IMR-90 (cell line): ENCODE data around the gene SIDT1. TPM values are rescaled to one million over a fixed set of nuclear protein-coding genes. Genes with fewer than 3 reads are reported as not detected.

Experiments used
- ATAC-seq: fragments of 200-7000 bp; cut with Tn5 transposase; 2 replicates; pipeline ENCODE4 v1.9.1; 2020; ENCODE audit warnings: low read depth, mild to moderate bottlenecking, moderate library complexity
- BruUV-seq: library from RNA; stranded (reverse); fragments of 400-500 nt; replicated peaks from 2 replicates; lab custom pipeline; 2021; lab: Mats Ljungman, UMichigan
- CTCF ChIA-PET: fragments of 300-600 bp; formaldehyde crosslinking; extraction: SDS; loops from one replicate; lab custom pipeline; 2021; ENCODE audit warnings: antibody characterized with exemption; lab: Yijun Ruan, JAX
- POLR2A ChIA-PET: fragments of 300-600 bp; sonication (Branson Sonifier 250); formaldehyde crosslinking; loops from one replicate; lab custom pipeline; 2022; ENCODE audit warnings: antibody characterized with exemption; ENCODE audit not compliant: unreplicated experiment; lab: Charles Lee
- DNase-seq: peaks from one replicate; pipeline ENCODE4 v3.0.0; 2013
- H2AFZ ChIP-seq: replicated peaks from 2 replicates; pipeline ENCODE3; 2013; ENCODE audit warnings: low read length, mild to moderate bottlenecking; ENCODE audit not compliant: poor library complexity
- H2AK5ac ChIP-seq: 2 replicates; pipeline ENCODE4 v1.6.1; 2013; ENCODE audit warnings: low read depth, low read length, inconsistent platforms
- H2AK9ac ChIP-seq: replicated peaks from 2 replicates; pipeline ENCODE3; 2013; ENCODE audit warnings: mild to moderate bottlenecking, low read depth, low read length, moderate library complexity; ENCODE audit not compliant: poor library complexity
- H2BK120ac ChIP-seq: 2 replicates; pipeline ENCODE4 v1.6.1; 2013; ENCODE audit warnings: low read depth, low read length, inconsistent platforms
- H2BK15ac ChIP-seq: 3 replicates; pipeline ENCODE4 v1.6.1; 2013; ENCODE audit warnings: low read depth, low read length, inconsistent platforms
- H2BK20ac ChIP-seq: 2 replicates; pipeline ENCODE4 v1.6.1; 2013; ENCODE audit warnings: low read depth, mild to moderate bottlenecking, inconsistent platforms, low read length, moderate library complexity
- H2BK5ac ChIP-seq: 2 replicates; pipeline ENCODE4 v1.6.1; 2013; ENCODE audit warnings: mild to moderate bottlenecking, low read depth, low read length, inconsistent platforms; ENCODE audit not compliant: poor library complexity, severe bottlenecking
- H3K14ac ChIP-seq: replicated peaks from 2 replicates; pipeline ENCODE4 v1.6.1; 2013; ENCODE audit warnings: low read depth, low read length, inconsistent platforms
- H3K18ac ChIP-seq: 2 replicates; pipeline ENCODE4 v1.6.1; 2013; ENCODE audit warnings: low read depth, low read length, control low read depth
- H3K23ac ChIP-seq: 2 replicates; pipeline ENCODE4 v1.6.1; 2013; ENCODE audit warnings: low read depth, low read length, inconsistent platforms
- H3K27ac ChIP-seq: 2 replicates; pipeline ENCODE4 v1.5.1; 2013; ENCODE audit warnings: mild to moderate bottlenecking, control low read depth, low read length; ENCODE audit not compliant: insufficient read depth
- H3K27me3 ChIP-seq: 2 replicates; pipeline ENCODE4 v1.6.1; 2013; ENCODE audit warnings: low read length; ENCODE audit not compliant: control insufficient read depth, insufficient read depth
- H3K36me3 ChIP-seq: 2 replicates; pipeline ENCODE4 v1.6.1; 2013; ENCODE audit warnings: low read length, mixed read lengths; ENCODE audit not compliant: control insufficient read depth, insufficient read depth
- H3K4ac ChIP-seq: 2 replicates; pipeline ENCODE4 v1.6.1; 2013; ENCODE audit warnings: low read depth, low read length, inconsistent platforms
- H3K4me1 ChIP-seq: 2 replicates; pipeline ENCODE4 v1.6.1; 2013; ENCODE audit warnings: low read length, mixed read lengths; ENCODE audit not compliant: control insufficient read depth, insufficient read depth
- H3K4me2 ChIP-seq: 2 replicates; pipeline ENCODE4 v1.6.1; 2013; ENCODE audit warnings: low read depth, mild to moderate bottlenecking, control low read depth, low read length, moderate library complexity
- H3K4me3 ChIP-seq: 2 replicates; pipeline ENCODE4 v1.5.1; 2013; ENCODE audit warnings: low read depth, mild to moderate bottlenecking, control low read depth, low read length, moderate library complexity; ENCODE audit not compliant: insufficient read depth
- H3K56ac ChIP-seq: 2 replicates; pipeline ENCODE4 v1.6.1; 2013; ENCODE audit warnings: low read length, inconsistent platforms; ENCODE audit not compliant: insufficient read depth; ENCODE audit errors: extremely low read depth
- H3K79me1 ChIP-seq, 2 experiments: 2 replicates each; pipeline ENCODE4 v1.6.1; 2013; ENCODE audit warnings: low read length in 2 of 2, inconsistent platforms in 1 of 2, low read depth in 1 of 2
- H3K9ac ChIP-seq: 2 replicates; pipeline ENCODE4 v1.6.1; 2013; ENCODE audit warnings: low read depth, low read length, control low read depth
- H3K9me1 ChIP-seq: 2 replicates; pipeline ENCODE4 v1.6.1; 2013; ENCODE audit warnings: low read length, inconsistent platforms; ENCODE audit not compliant: insufficient read depth
- H3K9me3 ChIP-seq: 2 replicates; pipeline ENCODE4 v1.6.1; 2013; ENCODE audit warnings: low read length; ENCODE audit not compliant: control insufficient read depth, insufficient read depth
- H4K20me1 ChIP-seq: 2 replicates; pipeline ENCODE4 v1.6.1; 2013; ENCODE audit warnings: low read length, inconsistent platforms; ENCODE audit not compliant: insufficient read depth
- H4K5ac ChIP-seq: 2 replicates; pipeline ENCODE4 v1.6.1; 2013; ENCODE audit warnings: mild to moderate bottlenecking, low read depth, low read length, control low read depth
- H4K8ac ChIP-seq, 2 experiments: 2 replicates each; pipeline ENCODE4 v1.6.1; 2013; ENCODE audit warnings: low read depth in 2 of 2, low read length in 2 of 2, control low read depth in 1 of 2, inconsistent platforms in 1 of 2
- H4K91ac ChIP-seq: 2 replicates; pipeline ENCODE4 v1.6.1; 2013; ENCODE audit warnings: low read depth, low read length, inconsistent platforms; ENCODE audit not compliant: insufficient read depth
- CEBPB ChIP-seq: IDR thresholded peaks from 2 replicates; pipeline ENCODE4 v1.6.1; 2012; ENCODE audit warnings: low read depth, low read length, improper control_type of control experiment
- CHD1 ChIP-seq: IDR thresholded peaks from 2 replicates; pipeline ENCODE4 v1.6.1; 2012; ENCODE audit warnings: low read depth, low read length, improper control_type of control experiment
- FOS ChIP-seq: fragments of 150-350 bp; IDR thresholded peaks from 2 replicates; pipeline ENCODE4 v1.6.1; 2016; ENCODE audit warnings: low read depth, low read length
- MAFK ChIP-seq: IDR thresholded peaks from 2 replicates; pipeline ENCODE4 v1.6.1; 2012; ENCODE audit warnings: low read depth, low read length, improper control_type of control experiment
- POLR2A ChIP-seq: IDR thresholded peaks from 2 replicates; pipeline ENCODE4 v1.6.1; 2012; ENCODE audit warnings: mild to moderate bottlenecking, low read depth, low read length
- WGBS, 2 experiments: methylation state at CpG; one replicate each; pipeline versions ENCODE4 v1.1.5 to v1.1.7; 2013; ENCODE audit warnings: missing lambda C conversion rate in 2 of 2; ENCODE audit not compliant: insufficient read length in 1 of 2; ENCODE audit errors: extremely low coverage in 2 of 2; 5-methylcytosine and 5-hydroxymethylcytosine counted together
- dilution Hi-C: fragments of 300-500 bp; cut with HindIII; formaldehyde crosslinking; loops from one replicate; pipeline ENCODE4 v1.14.3; 2018; ENCODE audit warnings: low sequenced_read_pairs; ENCODE audit not compliant: unreplicated experiment
- in situ Hi-C: fragments of 300-500 bp; cut with MboI; formaldehyde crosslinking; loops from 3 replicates; pipeline ENCODE4 v1.14.3; 2019; ENCODE audit warnings: low sequenced_read_pairs, inconsistent platforms, mixed read lengths
- intact Hi-C: fragments of 100-400 bp; cut with micrococcal nuclease; formaldehyde crosslinking; loops from 2 replicates; pipeline ENCODE4 v1.10.0; 2022
- polyA plus RNA-seq, 3 experiments: library from polyadenylated mRNA; depleted of rRNA; stranded (reverse); fragments of >200 nt; gene quantifications; 2 replicates each; pipeline ENCODE4 v1.2.3, GENCODE V29; 2012; ENCODE audit warnings: low replicate concordance in 1 of 3
- total RNA-seq: library from RNA; depleted of rRNA; stranded (reverse); fragments of >200 nt; gene quantifications from 2 replicates; pipeline ENCODE4 v1.2.3, GENCODE V29; 2012

The SIDT1 gene
- total and polyA plus RNA-seq, 2 of the 4 experiments (the other 2 are of a cell fraction) = not detected

DNA sequence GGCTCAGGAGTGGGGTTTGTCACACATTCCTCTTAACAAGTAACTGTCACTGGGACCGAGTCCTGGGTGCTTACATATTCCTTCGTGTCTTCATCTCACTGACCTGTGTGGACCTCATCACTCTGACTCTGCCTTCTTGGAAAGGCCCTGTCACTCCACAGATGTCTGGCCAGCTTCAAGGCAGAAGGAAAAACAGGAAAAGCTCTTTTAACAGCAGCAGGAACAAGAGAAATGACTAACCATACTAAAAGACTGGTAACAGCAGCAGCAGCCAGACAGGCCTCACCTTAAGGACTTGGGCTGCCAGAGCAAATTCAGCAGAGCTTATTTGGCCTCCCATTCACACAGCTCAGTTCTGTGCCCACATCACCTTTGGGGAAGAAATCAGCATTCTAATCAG, 96.0 kb downstream of the SIDT1 start:
- H3K9me1 ChIP-seq = no peaks in the 10 kb centered on the region
- ATAC-seq = no peak
- ChIA-PET CTCF (no interaction called here), POLR2A (no interaction called here)
- H4K91ac ChIP-seq = no peak overlapping the region
- H3K18ac ChIP-seq = no peak overlapping the region
- intact Hi-C loops (loop anchor here (10.0 kb wide), 2 partner anchors 894 to 984 kb away; partner anchors contain the start of gene CCDC80), dilution Hi-C loops (no loop called here), in situ Hi-C loops (loop anchor here (10.0 kb wide), 1 partner anchor 574 kb away; no protein-coding TSS in a partner anchor)
- no peaks in the 10 kb centered on the region for H4K20me1 ChIP-seq
- no TSS peak for BruUV-seq
- no peak overlapping the region for H3K4ac ChIP-seq
- H3K4me3 ChIP-seq = no peak overlapping the region
- no peaks in the 10 kb centered on the region for H3K9me3 ChIP-seq
- no peaks in the 10 kb centered on the region for H3K36me3 ChIP-seq
- no peak overlapping the region for H2AK9ac ChIP-seq
- H2BK5ac ChIP-seq = no peak overlapping the region
- H4K5ac ChIP-seq = no peak overlapping the region
- H3K14ac ChIP-seq = no peak overlapping the region
- no peak overlapping the region for H3K9ac ChIP-seq
- no peak overlapping the region for H3K4me2 ChIP-seq
- no peak for DNase-seq
- H3K4me1 ChIP-seq = peaks cover 2% of the 10 kb centered on the region; the same call in 1 of the 2 replicates
- 67% methylated on average over 2 of the region's 2 CpGs; no CpG with 5 or more reads in 1 of the 2 experiments for WGBS, 2 experiments
- no peak overlapping the region for H4K8ac ChIP-seq
- no peaks in the 10 kb centered on the region for H3K79me1 ChIP-seq
- H2BK120ac ChIP-seq = no peak overlapping the region
- H2AFZ ChIP-seq = no peak overlapping the region
- H3K23ac ChIP-seq = no peak overlapping the region
- no peak overlapping the region for H2BK15ac ChIP-seq
- H3K27me3 ChIP-seq = peaks cover 12% of the 10 kb centered on the region
- H3K27ac ChIP-seq = no peak overlapping the region
- TF ChIP-seq CHD1 (no peak), MAFK (no peak), FOS (no peak), POLR2A (no peak), CEBPB (no peak)
- no peak overlapping the region for H3K56ac ChIP-seq
- H2BK20ac ChIP-seq = no peak overlapping the region
- no peak overlapping the region for H2AK5ac ChIP-seq
